MM.1S (cell line): ENCODE measurements around the gene CEACAM19.
"Not testable (repeated sequence)": the region's sequence is repeated elsewhere in the genome, so short reads cannot be mapped to it uniquely, and the experiment has no call there.

ENCODE experiments used
- DNase-seq: peaks from one replicate; pipeline ENCODE4 v3.0.0-alpha.2; 2015
- H2AFZ ChIP-seq: fragments of 300-600 bp; sonication (generic); 2 replicates; pipeline ENCODE4 v1.6.0; 2016; ENCODE audit warnings: antibody characterized with exemption, low read length
- H3F3A ChIP-seq: fragments of 300-600 bp; sonication (generic); 2 replicates; pipeline ENCODE4 v1.6.1; 2016; ENCODE audit warnings: mild to moderate bottlenecking, antibody characterized with exemption, low read length, moderate library complexity, mixed read lengths; ENCODE audit not compliant: insufficient read depth
- H3K27ac ChIP-seq: fragments of 300-600 bp; sonication (generic); 2 replicates; pipeline ENCODE4 v1.5.1; 2016; ENCODE audit warnings: mild to moderate bottlenecking, low read length
- H3K27me3 ChIP-seq: fragments of 300-600 bp; sonication (generic); replicated peaks from 2 replicates; pipeline ENCODE4 v1.6.0; 2016; ENCODE audit warnings: low read length; ENCODE audit not compliant: insufficient read depth
- H3K36me3 ChIP-seq: fragments of 300-600 bp; sonication (generic); replicated peaks from 2 replicates; pipeline ENCODE4 v1.6.1; 2016; ENCODE audit warnings: mild to moderate bottlenecking, low read length, mixed read lengths; ENCODE audit not compliant: insufficient read depth
- H3K4me1 ChIP-seq: fragments of 300-600 bp; sonication (generic); 2 replicates; pipeline ENCODE4 v1.6.1; 2016; ENCODE audit warnings: low read length, mixed read lengths
- H3K4me2 ChIP-seq: fragments of 300-600 bp; sonication (generic); 2 replicates; pipeline ENCODE4 v1.6.0; 2016; ENCODE audit warnings: low read depth, low read length
- H3K4me3 ChIP-seq: fragments of 300-600 bp; sonication (generic); 2 replicates; pipeline ENCODE4 v1.5.1; 2016; ENCODE audit warnings: low read length, mixed read lengths
- H3K79me2 ChIP-seq: fragments of 300-600 bp; sonication (generic); 2 replicates; pipeline ENCODE4 v1.6.1; 2016; ENCODE audit warnings: mixed run types, low read length, mixed read lengths
- H3K9ac ChIP-seq: fragments of 300-600 bp; sonication (generic); 2 replicates; pipeline ENCODE4 v1.6.1; 2016; ENCODE audit warnings: low read length, mixed read lengths
- H3K9me2 ChIP-seq: fragments of 300-600 bp; sonication (generic); replicated peaks from 2 replicates; pipeline ENCODE4 v1.6.1; 2016; ENCODE audit warnings: mild to moderate bottlenecking, low read length, mixed read lengths; ENCODE audit not compliant: insufficient read depth
- H3K9me3 ChIP-seq: fragments of 300-600 bp; sonication (generic); replicated peaks from 2 replicates; pipeline ENCODE4 v1.6.1; 2016; ENCODE audit warnings: mild to moderate bottlenecking, low read length, mixed read lengths; ENCODE audit not compliant: insufficient read depth
- H4K20me1 ChIP-seq: fragments of 300-600 bp; sonication (generic); 2 replicates; pipeline ENCODE4 v1.6.1; 2016; ENCODE audit warnings: mild to moderate bottlenecking, low read length, moderate library complexity, mixed read lengths; ENCODE audit not compliant: insufficient read depth
- CTCF ChIP-seq: fragments of 300-600 bp; sonication (generic); IDR thresholded peaks from 2 replicates; pipeline ENCODE4 v1.5.1; 2016; ENCODE audit warnings: antibody characterized with exemption, low read length, mixed read lengths
- EZH2 ChIP-seq: fragments of 300-600 bp; sonication (generic); optimal IDR thresholded peaks from 2 replicates; pipeline ENCODE3; 2017; ENCODE audit warnings: low read depth, mild to moderate bottlenecking, antibody characterized with exemption, low read length, mixed read lengths
- EZH2phosphoT487 ChIP-seq: fragments of 300-600 bp; sonication (generic); IDR thresholded peaks from 2 replicates; pipeline ENCODE4 v1.6.1; 2018; ENCODE audit warnings: antibody characterized with exemption, low read length

Gene CEACAM19

GRCh38 chr19:44628793-44629192 is 42.5 kb upstream of the CEACAM19 start:
- no peak for TF ChIP-seq EZH2phosphoT487
- no peak for TF ChIP-seq CTCF
- TF ChIP-seq EZH2 = no peak
- Histone ChIP-seq H3K79me2 (no peaks in the 10 kb centered on the region), H3K9me2 (no peaks in the 10 kb centered on the region), H3K27ac (no peak overlapping the region), H3K27me3 (no peaks in the 10 kb centered on the region), H2AFZ (no peak overlapping the region), H3K36me3 (no peaks in the 10 kb centered on the region), H3K4me2 (no peak overlapping the region), H3K4me3 (no peak overlapping the region), H3K4me1 (no peaks in the 10 kb centered on the region), H3K9me3 (no peaks in the 10 kb centered on the region), H4K20me1 (no peaks in the 10 kb centered on the region), H3F3A (no peaks in the 10 kb centered on the region), H3K9ac (no peak overlapping the region)
- DNase-seq = no peak

DNA sequence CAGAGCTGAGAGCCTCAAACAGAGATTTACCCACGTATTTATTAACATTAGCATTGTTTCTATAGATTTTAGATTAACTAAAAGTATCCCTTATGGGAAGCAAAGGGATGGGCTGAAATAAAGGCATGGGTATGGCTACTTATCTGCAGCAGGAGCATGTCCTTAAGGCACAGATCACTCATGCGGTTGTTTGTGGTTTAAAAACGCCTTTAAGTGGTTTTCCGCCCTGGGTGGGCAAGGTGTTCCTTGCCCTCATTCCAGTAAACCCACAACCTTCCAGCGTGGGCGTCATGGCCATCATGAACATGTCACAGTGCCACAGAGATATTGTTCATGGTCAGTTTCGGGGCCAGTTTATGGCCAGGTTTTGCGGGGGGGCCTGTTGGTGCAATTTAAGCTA is 39.7 kb upstream of the CEACAM19 start:
- H3K36me3 ChIP-seq, H3K9ac ChIP-seq, H3F3A ChIP-seq, H3K9me3 ChIP-seq, H3K27me3 ChIP-seq, H3K4me3 ChIP-seq, DNase-seq, H3K4me2 ChIP-seq, H4K20me1 ChIP-seq, H3K27ac ChIP-seq, H3K4me1 ChIP-seq, H3K79me2 ChIP-seq, H2AFZ ChIP-seq, H3K9me2 ChIP-seq: not testable (repeated sequence)

GRCh38 chr19:44634058-44634457 is 37.2 kb upstream of the CEACAM19 start:
- H4K20me1 ChIP-seq, H2AFZ ChIP-seq, H3K36me3 ChIP-seq, DNase-seq, H3F3A ChIP-seq, H3K9ac ChIP-seq, H3K9me3 ChIP-seq, H3K27me3 ChIP-seq, H3K4me3 ChIP-seq, H3K9me2 ChIP-seq, H3K4me1 ChIP-seq, H3K4me2 ChIP-seq, H3K79me2 ChIP-seq, H3K27ac ChIP-seq: not testable (repeated sequence)

DNA sequence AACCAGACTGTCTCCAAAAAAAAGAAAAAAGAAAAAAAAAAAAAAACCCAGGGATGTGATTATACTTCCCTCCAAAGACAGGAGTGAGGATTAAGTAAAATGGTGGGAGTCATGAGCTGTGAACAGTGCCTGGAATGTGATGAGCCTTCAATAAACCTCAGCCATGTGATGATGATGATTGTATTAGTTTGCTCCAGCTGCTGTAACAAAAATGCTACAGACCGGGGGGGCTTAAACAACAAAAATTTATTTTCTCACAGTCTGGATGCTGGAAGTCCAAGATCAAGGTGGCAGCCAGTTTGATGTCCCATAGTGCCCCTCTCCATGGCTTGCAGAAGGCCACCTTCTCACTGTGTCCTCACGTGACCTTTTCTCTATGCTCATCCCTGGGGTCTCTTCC is 36.5 kb upstream of the CEACAM19 start:
- Histone ChIP-seq H3K36me3 (no peaks in the 10 kb centered on the region), H2AFZ (no peak overlapping the region), H3K9me2 (no peaks in the 10 kb centered on the region), H3F3A (no peaks in the 10 kb centered on the region), H3K79me2 (no peaks in the 10 kb centered on the region), H3K4me1 (no peaks in the 10 kb centered on the region), H3K4me2 (no peak overlapping the region), H3K9me3 (no peaks in the 10 kb centered on the region), H3K27ac (no peak overlapping the region), H3K4me3 (no peak overlapping the region), H4K20me1 (no peaks in the 10 kb centered on the region), H3K9ac (no peak overlapping the region), H3K27me3 (no peaks in the 10 kb centered on the region; the same call in 1 of the 2 replicates)
- TF ChIP-seq EZH2 (no peak), EZH2phosphoT487 (no peak), CTCF (no peak)
- DNase-seq = no peak
